ENCODE data around the gene LHX3.

GRCh38 chr9:136193891-136194279, 11.0 kb downstream of the LHX3 start:
- TF ChIP-seq CTCF (conservative IDR thresholded peaks at IDR 0.05 in 1 of 2, IDR thresholded peaks at IDR 0.05 in 1 of 2; ENCODE audit: low read depth in 1 of 2, low read length in 2 of 2) (no peak), EZH2 (IDR thresholded peaks at IDR 0.05; ENCODE audit: low read length, missing control alignments) (peak; percentile 49)
